GM19467 (cell line): ENCODE data around the gene REC8.

Source experiments
- ATAC-seq: cut with Tn5 transposase; IDR thresholded peaks from one replicate; pipeline ENCODE4 v1.9.1; 2021; ENCODE audit warnings: mild to moderate bottlenecking, moderate library complexity; ENCODE audit not compliant: unreplicated experiment

The REC8 gene

DNA sequence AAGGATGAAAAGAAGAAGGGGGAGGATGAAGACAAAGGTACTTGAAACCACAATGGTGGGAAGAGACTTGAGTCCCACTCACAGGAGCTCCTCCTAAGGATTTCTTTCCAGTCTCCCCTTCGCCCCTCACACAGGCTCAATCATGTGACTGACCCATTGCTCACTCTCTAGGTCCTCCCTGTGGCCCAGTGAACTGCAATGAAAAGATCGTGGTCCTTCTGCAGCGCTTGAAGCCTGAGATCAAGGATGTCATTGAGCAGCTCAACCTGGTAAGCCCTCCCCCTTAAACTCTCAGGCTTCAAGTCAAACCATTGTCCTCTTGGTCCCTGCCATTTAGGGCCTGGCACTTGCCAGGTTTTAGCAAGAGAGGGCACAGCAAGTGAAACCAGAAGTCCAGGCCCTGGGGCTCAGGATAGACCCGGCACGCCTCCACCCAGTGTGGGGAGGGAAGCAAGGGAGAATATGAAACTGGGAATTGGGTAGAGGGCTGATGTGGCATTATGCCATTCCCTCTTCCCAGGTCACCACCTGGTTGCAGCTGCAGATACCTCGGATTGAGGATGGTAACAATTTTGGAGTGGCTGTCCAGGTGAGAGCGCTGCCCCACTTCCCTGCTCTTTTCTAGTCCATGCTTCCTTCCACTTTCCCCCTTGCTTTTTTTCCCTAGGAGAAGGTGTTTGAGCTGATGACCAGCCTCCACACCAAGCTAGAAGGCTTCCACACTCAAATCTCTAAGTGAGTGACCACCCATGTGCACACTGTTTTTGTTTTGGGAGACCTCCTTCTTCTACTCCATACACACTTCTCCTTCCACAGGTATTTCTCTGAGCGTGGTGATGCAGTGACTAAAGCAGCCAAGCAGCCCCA, 34.1 kb upstream of the REC8 start:
- ATAC-seq = no peak

DNA sequence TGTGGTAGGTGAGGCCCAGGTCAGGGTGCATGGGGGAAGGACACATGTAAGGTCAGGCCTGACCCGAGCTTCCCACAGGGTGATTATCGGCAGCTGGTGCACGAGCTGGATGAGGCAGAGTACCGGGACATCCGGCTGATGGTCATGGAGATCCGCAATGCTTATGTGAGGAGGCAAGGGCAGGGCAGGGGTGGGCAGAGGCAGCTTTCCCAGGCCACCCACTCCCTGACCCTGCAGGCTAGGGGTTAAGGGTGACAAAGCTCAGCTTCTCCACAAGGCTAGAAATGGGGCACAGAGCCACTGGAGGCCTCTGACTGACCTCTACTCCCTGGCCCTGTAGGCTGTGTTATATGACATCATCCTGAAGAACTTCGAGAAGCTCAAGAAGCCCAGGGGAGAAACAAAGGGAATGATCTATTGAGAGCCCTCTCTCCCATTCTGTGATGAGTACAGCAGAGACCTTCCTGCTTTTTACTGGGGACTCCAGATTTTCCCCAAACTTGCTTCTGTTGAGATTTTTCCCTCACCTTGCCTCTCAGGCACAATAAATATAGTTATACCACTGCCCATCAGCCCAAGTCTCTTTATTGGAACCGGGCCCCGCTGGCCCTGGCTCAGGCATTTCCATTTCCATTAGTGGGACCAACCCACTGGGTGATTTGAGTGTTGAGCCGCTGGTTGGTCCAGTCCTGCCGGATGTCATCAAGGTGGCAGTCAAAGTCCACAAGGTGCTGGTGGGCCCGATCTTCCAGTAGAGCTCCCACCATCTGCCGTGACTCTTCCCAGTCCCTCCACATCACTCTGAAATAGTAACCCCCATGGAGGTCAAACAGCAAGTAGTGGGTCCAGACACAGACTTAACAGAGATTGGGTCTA, 33.2 kb upstream of the REC8 start:
- ATAC-seq = no peak

GRCh38 chr14:24139272-24139934, 32.5 kb upstream of the REC8 start:
- no peak for ATAC-seq

GRCh38 chr14:24141097-24141880, 30.6 kb upstream of the REC8 start, which contains the start of gene EMC9:
EMC9 (minus strand) TSS chr14:24141591; CDS start chr14:24141304, 287 bp downstream.
- peak; percentile 85 for ATAC-seq

- no peak for ATAC-seq
These were observed 28.4 kb upstream of the REC8 start for GRCh38 chr14:24143511-24143910.

DNA sequence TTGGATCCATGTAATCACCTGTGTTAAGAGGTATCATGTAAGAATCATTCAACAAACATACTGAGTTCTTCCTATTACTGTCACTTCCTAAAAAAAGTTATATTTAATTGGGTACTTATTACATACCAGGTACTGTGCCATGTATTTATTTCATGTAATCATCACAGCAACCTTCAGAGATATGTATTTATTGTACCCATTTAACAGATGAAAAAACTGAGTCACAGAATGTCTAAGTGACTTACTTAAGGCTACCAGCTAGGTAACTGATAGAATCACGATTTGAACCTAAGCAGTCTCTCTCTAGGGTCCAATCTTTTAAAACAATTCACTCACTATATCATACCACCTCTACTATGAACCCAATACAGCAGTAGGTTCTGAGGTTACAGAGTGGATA, 27.4 kb upstream of the REC8 start:
- ATAC-seq = no peak

DNA sequence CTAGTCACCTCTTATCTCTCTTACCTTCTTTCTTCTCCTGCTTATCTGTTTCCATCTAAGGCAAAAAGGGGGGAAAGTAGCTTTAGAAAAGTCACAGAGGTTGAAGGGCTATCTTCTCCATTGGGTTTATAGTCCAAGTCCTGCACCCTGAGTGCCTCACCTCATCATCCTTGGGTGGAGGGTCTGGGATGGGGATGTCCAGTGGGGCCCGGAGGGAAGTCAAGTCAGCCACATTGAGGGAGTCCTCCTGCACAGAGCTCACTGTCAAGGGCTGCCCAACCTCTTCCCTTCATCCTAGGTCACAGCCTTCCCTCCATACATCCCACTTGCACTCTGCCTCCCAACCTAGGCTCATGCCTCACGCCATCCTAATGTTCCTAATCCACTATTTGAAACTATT, 26.7 kb upstream of the REC8 start:
- no peak for ATAC-seq

GRCh38 chr14:24145690-24146452, 26.0 kb upstream of the REC8 start:
- ATAC-seq = no peak

DNA sequence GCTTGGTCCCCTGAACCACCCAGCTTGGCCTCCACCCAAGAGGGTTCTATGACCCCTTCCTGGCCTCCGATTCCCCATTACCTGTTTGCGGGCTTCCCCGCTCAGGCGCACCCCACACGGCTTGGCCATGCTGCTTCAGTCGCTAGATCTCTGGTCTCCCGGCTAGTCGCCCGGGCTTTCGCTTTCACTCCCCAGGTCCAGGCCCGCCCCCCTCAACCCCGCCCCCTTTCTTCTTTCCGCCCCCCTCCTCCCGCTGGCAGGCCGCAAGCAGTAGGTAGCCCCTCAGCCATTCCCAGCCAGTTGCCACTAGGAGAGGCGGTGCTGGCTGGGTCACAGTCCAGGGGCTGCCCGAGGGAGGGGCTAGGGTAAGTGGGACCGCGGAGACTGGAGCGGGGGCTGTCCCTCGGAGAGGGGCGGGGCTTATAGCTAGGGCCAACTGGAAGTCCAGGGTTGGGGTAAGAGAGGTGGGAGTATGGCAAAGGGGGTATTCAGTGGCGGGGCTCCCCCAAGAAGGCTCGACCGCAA, 25.4 kb upstream of the REC8 start, which contains the start of gene PSME2:
Gene PSME2 (minus strand): TSS at position 158 of the 525 bp plus-strand sequence. CDS start 29 bp downstream, at position 129.
- peak; percentile 59 for ATAC-seq

DNA sequence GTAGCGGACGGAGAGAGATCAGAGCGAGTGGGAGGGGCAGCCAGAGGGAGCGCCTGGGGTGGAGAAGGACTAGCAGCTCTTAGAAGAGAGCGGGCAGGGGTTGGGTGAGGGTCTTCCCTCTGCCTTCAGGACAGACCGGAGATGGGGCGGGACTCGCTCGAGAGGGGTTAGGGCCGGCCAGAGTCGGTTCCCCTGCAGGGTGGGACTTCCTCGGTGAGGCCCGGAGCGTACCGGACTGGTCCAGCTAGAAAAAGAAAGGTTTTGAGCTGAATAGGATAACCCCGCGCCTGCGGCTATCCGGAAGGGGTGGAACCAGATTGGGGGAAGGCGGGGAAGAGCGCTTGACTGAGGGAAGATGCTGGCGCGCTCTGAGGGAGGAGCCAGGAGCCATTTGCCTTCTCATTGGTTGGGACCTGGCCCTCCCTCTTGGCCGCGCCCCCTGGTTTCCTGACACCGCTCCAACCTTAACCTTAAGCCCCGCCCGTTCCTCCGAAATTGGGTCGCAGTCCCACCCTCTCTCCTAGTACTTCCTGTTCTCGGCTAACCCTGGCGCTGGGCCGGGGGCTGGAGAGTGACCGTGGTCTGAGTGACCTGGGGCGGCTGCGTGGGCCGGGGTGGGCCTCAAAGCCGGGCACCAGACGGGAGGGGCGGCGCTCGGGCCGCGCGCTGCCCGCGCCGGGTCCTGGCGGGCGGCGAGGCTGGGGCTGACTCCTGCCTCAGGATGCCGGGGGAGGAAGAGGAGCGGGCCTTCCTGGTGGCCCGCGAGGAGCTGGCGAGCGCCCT, 24.7 kb upstream of the REC8 start, which contains the start of gene RNF31:
Gene RNF31 (plus strand): TSS at position 521 of the 783 bp plus-strand sequence. CDS start 201 bp downstream, at position 722.
- peak; percentile 78 for ATAC-seq

DNA sequence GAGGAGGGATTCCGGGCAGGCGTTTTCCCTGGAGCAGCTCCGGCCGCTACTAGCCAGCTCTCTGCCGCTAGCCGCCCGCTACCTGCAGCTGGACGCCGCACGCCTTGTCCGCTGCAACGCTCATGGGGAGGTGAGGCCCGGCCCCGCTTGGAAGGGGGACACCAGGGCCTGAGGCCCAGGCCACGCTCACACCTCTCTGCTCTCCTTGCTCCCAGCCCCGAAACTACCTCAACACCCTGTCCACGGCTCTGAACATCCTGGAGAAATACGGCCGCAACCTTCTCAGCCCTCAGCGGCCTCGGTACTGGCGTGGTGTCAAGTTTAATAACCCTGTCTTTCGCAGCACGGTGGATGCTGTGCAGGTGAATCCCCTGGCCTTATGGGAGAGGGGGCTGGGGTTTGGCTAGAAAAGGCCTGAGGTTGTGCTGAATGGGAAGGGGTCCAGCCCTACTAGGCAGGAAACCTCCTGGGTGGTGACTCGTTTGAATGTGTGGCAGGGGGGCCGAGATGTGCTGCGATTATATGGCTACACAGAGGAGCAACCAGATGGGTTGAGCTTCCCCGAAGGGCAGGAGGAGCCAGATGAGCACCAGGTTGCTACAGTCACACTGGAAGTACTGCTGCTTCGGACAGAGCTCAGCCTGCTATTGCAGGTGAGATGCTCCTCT, 24.0 kb upstream of the REC8 start:
- ATAC-seq = no peak

GRCh38 chr14:24149302-24149969, 22.4 kb upstream of the REC8 start:
- no peak for ATAC-seq

- no peak for ATAC-seq
These were observed 21.8 kb upstream of the REC8 start for GRCh38 chr14:24150061-24150460.

DNA sequence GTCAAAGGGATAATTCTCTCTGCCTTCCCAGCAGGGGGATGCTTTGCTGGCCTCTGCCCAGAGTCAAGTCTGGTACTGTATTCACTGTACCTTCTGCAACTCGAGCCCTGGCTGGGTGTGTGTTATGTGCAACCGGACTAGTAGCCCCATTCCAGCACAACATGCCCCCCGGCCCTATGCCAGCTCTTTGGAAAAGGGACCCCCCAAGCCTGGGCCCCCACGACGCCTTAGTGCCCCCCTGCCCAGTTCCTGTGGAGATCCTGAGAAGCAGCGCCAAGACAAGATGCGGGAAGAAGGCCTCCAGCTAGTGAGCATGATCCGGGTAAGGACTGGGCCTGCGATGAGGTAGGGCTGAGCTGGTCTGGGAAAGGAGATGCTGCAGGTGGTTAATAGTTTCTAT, 21.3 kb upstream of the REC8 start:
- ATAC-seq = no peak

- ATAC-seq = no peak
These were observed 20.9 kb upstream of the REC8 start for GRCh38 chr14:24150993-24151392.

DNA sequence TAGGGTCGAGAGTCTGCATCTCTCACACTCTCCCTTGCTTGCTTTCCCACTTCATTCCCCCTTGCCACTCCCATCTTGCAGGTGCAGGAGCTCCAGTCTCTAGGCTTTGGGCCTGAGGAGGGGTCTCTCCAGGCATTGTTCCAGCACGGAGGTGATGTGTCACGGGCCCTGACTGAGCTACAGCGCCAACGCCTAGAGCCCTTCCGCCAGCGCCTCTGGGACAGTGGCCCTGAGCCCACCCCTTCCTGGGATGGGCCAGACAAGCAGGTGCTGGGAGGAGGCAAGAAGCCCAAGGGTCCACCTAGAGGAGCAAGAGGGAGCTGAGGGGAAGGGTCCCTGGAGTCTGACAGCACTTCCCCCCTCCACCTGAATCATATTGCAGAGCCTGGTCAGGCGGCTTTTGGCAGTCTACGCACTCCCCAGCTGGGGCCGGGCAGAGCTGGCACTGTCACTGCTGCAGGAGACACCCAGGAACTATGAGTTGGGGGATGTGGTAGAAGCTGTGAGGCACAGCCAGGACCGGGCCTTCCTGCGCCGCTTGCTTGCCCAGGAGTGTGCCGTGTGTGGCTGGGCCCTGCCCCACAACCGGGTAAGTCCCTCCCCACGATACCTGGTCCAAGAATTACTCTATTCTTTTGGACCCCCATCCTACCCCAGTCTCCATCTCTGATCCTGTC, 20.3 kb upstream of the REC8 start:
- no peak for ATAC-seq

GRCh38 chr14:24155100-24155499, 16.8 kb upstream of the REC8 start:
- ATAC-seq = no peak
